Keratinocyte (primary cell): ENCODE data around the gene CECR2.

Source experiments
- EZH2 ChIP-seq: IDR thresholded peaks from one replicate; pipeline ENCODE4 v1.6.1; 2012; ENCODE audit warnings: inconsistent platforms, mild to moderate bottlenecking, low read length, moderate library complexity
- TF ChIP-seq, protein P1 (sequence below), 3 experiments: IDR thresholded peaks in 1 of 3; conservative IDR thresholded peaks in 1 of 3; optimal IDR thresholded peaks in 1 of 3; 2 replicates in 2 of 3; 3 replicates in 1 of 3; pipeline versions ENCODE3 to v1.5.1; 2011; ENCODE audit warnings: low read length in 3 of 3, mild to moderate bottlenecking in 3 of 3, moderate library complexity in 2 of 3, control low read depth in 1 of 3, inconsistent platforms in 1 of 3; ENCODE audit not compliant: insufficient read depth in 2 of 3; ENCODE audit errors: extremely low read depth in 1 of 3

DNA sequence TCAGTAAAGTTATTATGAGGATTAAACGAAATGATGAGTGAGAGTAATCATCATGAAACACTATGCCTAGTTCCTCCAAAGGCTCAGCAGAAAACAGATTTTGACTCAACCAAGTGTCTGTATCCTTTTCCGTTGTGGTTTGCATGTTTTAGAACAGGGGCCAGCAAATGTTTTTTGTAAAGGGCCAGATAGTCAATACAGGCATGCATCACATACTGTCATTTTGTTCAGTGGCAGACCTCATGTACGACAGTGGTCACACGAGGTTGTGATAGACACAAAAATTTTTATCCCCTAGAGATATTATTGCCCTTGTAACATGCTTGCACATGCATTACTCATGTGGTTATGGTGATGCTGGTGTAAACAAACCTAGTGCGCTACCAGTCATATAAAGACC is 112.2 kb downstream of the CECR2 start:
- TF ChIP-seq EZH2: no peak
- TF ChIP-seq, protein P1, sequence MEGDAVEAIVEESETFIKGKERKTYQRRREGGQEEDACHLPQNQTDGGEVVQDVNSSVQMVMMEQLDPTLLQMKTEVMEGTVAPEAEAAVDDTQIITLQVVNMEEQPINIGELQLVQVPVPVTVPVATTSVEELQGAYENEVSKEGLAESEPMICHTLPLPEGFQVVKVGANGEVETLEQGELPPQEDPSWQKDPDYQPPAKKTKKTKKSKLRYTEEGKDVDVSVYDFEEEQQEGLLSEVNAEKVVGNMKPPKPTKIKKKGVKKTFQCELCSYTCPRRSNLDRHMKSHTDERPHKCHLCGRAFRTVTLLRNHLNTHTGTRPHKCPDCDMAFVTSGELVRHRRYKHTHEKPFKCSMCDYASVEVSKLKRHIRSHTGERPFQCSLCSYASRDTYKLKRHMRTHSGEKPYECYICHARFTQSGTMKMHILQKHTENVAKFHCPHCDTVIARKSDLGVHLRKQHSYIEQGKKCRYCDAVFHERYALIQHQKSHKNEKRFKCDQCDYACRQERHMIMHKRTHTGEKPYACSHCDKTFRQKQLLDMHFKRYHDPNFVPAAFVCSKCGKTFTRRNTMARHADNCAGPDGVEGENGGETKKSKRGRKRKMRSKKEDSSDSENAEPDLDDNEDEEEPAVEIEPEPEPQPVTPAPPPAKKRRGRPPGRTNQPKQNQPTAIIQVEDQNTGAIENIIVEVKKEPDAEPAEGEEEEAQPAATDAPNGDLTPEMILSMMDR (optimal IDR thresholded peaks at IDR 0.05 in 1 of 3, IDR thresholded peaks at IDR 0.05 in 1 of 3, conservative IDR thresholded peaks at IDR 0.05 in 1 of 3; ENCODE audit: extremely low read depth in 1 of 3, insufficient read depth in 2 of 3, low read length in 3 of 3): no peak
